H9 (cell line): ENCODE data around the gene TMEM33. TPM values are rescaled to one million over a fixed set of nuclear protein-coding genes. Genes with fewer than 3 reads are reported as not detected.

ENCODE experiments used
- DNase-seq: peaks from one replicate; pipeline ENCODE4 v3.0.0-alpha.2; 2017
- H2AFZ ChIP-seq: one replicate; pipeline ENCODE4 v1.6.1; 2013; ENCODE audit warnings: mild to moderate bottlenecking, low read length, control low read depth, moderate library complexity
- H2AK5ac ChIP-seq: 2 replicates; pipeline ENCODE4 v1.6.1; 2013; ENCODE audit warnings: low read length, control low read depth, mixed read lengths; ENCODE audit not compliant: insufficient read length
- H2BK120ac ChIP-seq: one replicate; pipeline ENCODE4 v1.6.1; 2013; ENCODE audit warnings: low read depth, mild to moderate bottlenecking, low read length, control low read depth, inconsistent platforms; ENCODE audit not compliant: poor library complexity, severe bottlenecking
- H2BK12ac ChIP-seq: 2 replicates; pipeline ENCODE4 v1.6.1; 2013; ENCODE audit warnings: low read length, control low read depth, mixed read lengths, low read depth; ENCODE audit not compliant: insufficient read length
- H2BK15ac ChIP-seq: 2 replicates; pipeline ENCODE4 v1.6.1; 2013; ENCODE audit warnings: low read depth, low read length, control low read depth
- H2BK20ac ChIP-seq: one replicate; pipeline ENCODE4 v1.6.1; 2013; ENCODE audit warnings: low read depth, mild to moderate bottlenecking, low read length, control low read depth, inconsistent platforms; ENCODE audit not compliant: poor library complexity, severe bottlenecking
- H2BK5ac ChIP-seq: 2 replicates; pipeline ENCODE4 v1.6.1; 2013; ENCODE audit warnings: low read length, control low read depth, mixed read lengths; ENCODE audit not compliant: insufficient read length
- H3K14ac ChIP-seq: 2 replicates; pipeline ENCODE4 v1.6.1; 2013; ENCODE audit warnings: low read length, control low read depth; ENCODE audit not compliant: insufficient read depth
- H3K18ac ChIP-seq: 2 replicates; pipeline ENCODE4 v1.6.1; 2013; ENCODE audit warnings: low read depth, mild to moderate bottlenecking, mixed read lengths, low read length, control low read depth; ENCODE audit not compliant: insufficient read length
- H3K23ac ChIP-seq: 2 replicates; pipeline ENCODE4 v1.6.1; 2013; ENCODE audit warnings: low read length, control low read depth, mixed read lengths, low read depth; ENCODE audit not compliant: insufficient read length
- H3K23me2 ChIP-seq: 2 replicates; pipeline ENCODE4 v1.6.1; 2013; ENCODE audit warnings: low read depth, mild to moderate bottlenecking, mixed read lengths, low read length, control low read depth; ENCODE audit not compliant: insufficient read length, poor library complexity, severe bottlenecking
- H3K27ac ChIP-seq: 2 replicates; pipeline ENCODE4 v1.5.1; 2013; ENCODE audit warnings: low read length, control low read depth, mixed read lengths, low read depth; ENCODE audit not compliant: insufficient read length
- H3K27me3 ChIP-seq: 2 replicates; pipeline ENCODE4 v1.6.1; 2013; ENCODE audit warnings: low read length, control low read depth, inconsistent platforms; ENCODE audit not compliant: insufficient read depth
- H3K4ac ChIP-seq: 2 replicates; pipeline ENCODE4 v1.6.1; 2013; ENCODE audit warnings: low read depth, mild to moderate bottlenecking, control low read depth, inconsistent platforms, low read length, moderate library complexity
- H3K4me1 ChIP-seq: 2 replicates; pipeline ENCODE4 v1.6.1; 2013; ENCODE audit warnings: low read length, control low read depth, inconsistent platforms; ENCODE audit not compliant: insufficient read depth
- H3K4me2 ChIP-seq: 2 replicates; pipeline ENCODE4 v1.6.1; 2013; ENCODE audit warnings: low read length, control low read depth, mixed read lengths; ENCODE audit not compliant: insufficient read length, insufficient read depth
- H3K56ac ChIP-seq: 2 replicates; pipeline ENCODE4 v1.6.1; 2013; ENCODE audit warnings: low read depth, mild to moderate bottlenecking, mixed read lengths, low read length, control low read depth; ENCODE audit not compliant: insufficient read length
- H3K79me1 ChIP-seq: 2 replicates; pipeline ENCODE4 v1.6.1; 2013; ENCODE audit warnings: low read depth, mild to moderate bottlenecking, moderate library complexity, low read length, control low read depth, inconsistent platforms; ENCODE audit not compliant: insufficient read depth, poor library complexity, severe bottlenecking
- H3K79me2 ChIP-seq: 2 replicates; pipeline ENCODE4 v1.6.1; 2013; ENCODE audit warnings: low read length, control low read depth, inconsistent platforms; ENCODE audit not compliant: insufficient read depth
- H3K9ac ChIP-seq: 2 replicates; pipeline ENCODE4 v1.6.1; 2013; ENCODE audit warnings: low read length, control low read depth, mixed read lengths; ENCODE audit not compliant: insufficient read length; ENCODE audit errors: extremely low read depth
- H3K9me3 ChIP-seq: one replicate; pipeline ENCODE4 v1.6.1; 2013; ENCODE audit warnings: low read depth, low read length, inconsistent platforms; ENCODE audit not compliant: control insufficient read depth
- H3T11ph ChIP-seq: one replicate; pipeline ENCODE4 v1.6.1; 2013; ENCODE audit warnings: mild to moderate bottlenecking, low read length, control low read depth, inconsistent platforms
- H4K20me1 ChIP-seq: one replicate; pipeline ENCODE4 v1.6.1; 2013; ENCODE audit not compliant: control insufficient read depth, insufficient read length, insufficient read depth
- H4K5ac ChIP-seq: 2 replicates; pipeline ENCODE4 v1.6.1; 2013; ENCODE audit warnings: low read depth, mild to moderate bottlenecking, mixed read lengths, low read length, control low read depth; ENCODE audit not compliant: insufficient read length
- H4K8ac ChIP-seq: replicated peaks from 2 replicates; pipeline ENCODE4 v1.6.1; 2013; ENCODE audit warnings: low read length, control low read depth, mixed read lengths, low read depth; ENCODE audit not compliant: insufficient read length
- H4K91ac ChIP-seq: 2 replicates; pipeline ENCODE4 v1.6.1; 2013; ENCODE audit warnings: low read depth, mild to moderate bottlenecking, moderate library complexity, mixed read lengths, low read length, control low read depth; ENCODE audit not compliant: insufficient read length
- H3K27ac Mint-ChIP-seq, 3 experiments: 2 replicates in 2 of 3; 3 replicates in 1 of 3; pipeline ENCODE4 v1.8.0; 2020 to 2021; ENCODE audit warnings: mixed read lengths in 3 of 3, mild to moderate bottlenecking in 1 of 3, moderate library complexity in 1 of 3
- H3K27me3 Mint-ChIP-seq: 2 replicates; pipeline ENCODE4 v1.8.0; 2021; ENCODE audit warnings: low read depth, mild to moderate bottlenecking, moderate library complexity, mixed read lengths
- H3K36me3 Mint-ChIP-seq, 3 experiments: 2 replicates in 2 of 3; 3 replicates in 1 of 3; pipeline ENCODE4 v1.8.0; 2020 to 2021; ENCODE audit warnings: low read depth in 3 of 3, mixed read lengths in 3 of 3; ENCODE audit not compliant: insufficient read depth in 1 of 3
- H3K4me1 Mint-ChIP-seq, 2 experiments: 2 replicates each; pipeline ENCODE4 v1.8.0; 2020; ENCODE audit warnings: mixed read lengths in 2 of 2
- H3K4me3 Mint-ChIP-seq, 2 experiments: 2 replicates in 1 of 2; 3 replicates in 1 of 2; pipeline ENCODE4 v1.8.0; 2020 to 2021; ENCODE audit warnings: mild to moderate bottlenecking in 2 of 2, mixed read lengths in 2 of 2, moderate library complexity in 1 of 2
- H3K9me3 Mint-ChIP-seq, 2 experiments: 2 replicates in 1 of 2; 3 replicates in 1 of 2; pipeline ENCODE4 v1.8.0; 2020; ENCODE audit warnings: mild to moderate bottlenecking in 2 of 2, mixed read lengths in 2 of 2, moderate library complexity in 1 of 2
- WGBS: extraction: QIAGEN DNeasy Blood & Tissue Kit; methylation state at CpG from one replicate; pipeline ENCODE4 v1.1.7; 2013; ENCODE audit warnings: missing lambda C conversion rate, low lambda C conversion rate, mixed read lengths; ENCODE audit not compliant: insufficient read length; ENCODE audit errors: extremely low coverage; 5-methylcytosine and 5-hydroxymethylcytosine counted together
- long read RNA-seq: library from polyadenylated mRNA; unstranded; transcript quantifications from one replicate; pipeline ENCODE4 v2.0.0, GENCODE V29; 2020
- total RNA-seq: library from RNA; stranded (reverse); gene quantifications from 2 replicates; pipeline ENCODE4 v1.2.1, GENCODE V29; 2021
- TF ChIP-seq, protein P1 (sequence below): fragments of 200-600 bp; sonication (generic); conservative IDR thresholded peaks from 3 replicates; pipeline ENCODE4 v1.8.0; 2021; ENCODE audit warnings: antibody characterized with exemption, mild to moderate bottlenecking

TMEM33 gene, protein sequence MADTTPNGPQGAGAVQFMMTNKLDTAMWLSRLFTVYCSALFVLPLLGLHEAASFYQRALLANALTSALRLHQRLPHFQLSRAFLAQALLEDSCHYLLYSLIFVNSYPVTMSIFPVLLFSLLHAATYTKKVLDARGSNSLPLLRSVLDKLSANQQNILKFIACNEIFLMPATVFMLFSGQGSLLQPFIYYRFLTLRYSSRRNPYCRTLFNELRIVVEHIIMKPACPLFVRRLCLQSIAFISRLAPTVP
- total RNA-seq = 74.2 and 76.7 TPM in 2 replicates
- long read RNA-seq, full-length matches to known transcripts = 82 of 89 reads
- long read RNA-seq, partial matches to known transcripts = 1 of 89 reads
- long read RNA-seq, other reads (novel, unspliced or antisense) = 6 of 89 reads

DNA sequence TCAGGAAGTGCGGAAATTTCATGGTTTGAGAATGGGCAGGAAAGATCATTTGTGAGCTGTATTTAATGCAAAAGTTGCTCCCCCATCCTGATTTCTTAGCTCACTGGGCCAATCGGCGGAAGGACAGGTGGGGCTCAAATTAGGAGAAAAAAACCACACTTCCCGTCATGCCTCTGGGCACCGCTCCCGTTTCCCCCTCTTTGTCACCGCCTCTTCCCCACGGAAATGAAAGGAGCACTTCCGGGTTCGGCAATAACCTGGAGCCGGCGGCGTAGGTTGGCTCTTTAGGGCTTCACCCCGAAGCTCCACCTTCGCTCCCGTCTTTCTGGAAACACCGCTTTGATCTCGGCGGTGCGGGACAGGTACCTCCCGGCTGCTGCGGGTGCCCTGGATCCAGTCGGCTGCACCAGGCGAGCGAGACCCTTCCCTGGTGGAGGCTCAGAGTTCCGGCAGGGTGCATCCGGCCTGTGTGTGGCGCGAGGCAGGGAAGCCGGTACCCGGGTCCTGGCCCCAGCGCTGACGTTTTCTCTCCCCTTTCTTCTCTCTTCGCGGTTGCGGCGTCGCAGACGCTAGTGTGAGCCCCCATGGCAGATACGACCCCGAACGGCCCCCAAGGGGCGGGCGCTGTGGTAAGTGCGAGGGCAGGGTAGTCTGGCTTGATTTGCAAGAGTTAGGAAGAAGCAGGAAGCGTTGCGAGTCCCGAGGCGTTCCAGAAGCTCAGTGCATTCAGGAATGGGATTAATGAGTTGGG, at the start of gene TMEM33:
TSS of gene TMEM33 (plus strand) at position 529 of the 751 bp plus-strand sequence. CDS start at position 585, 56 bp downstream.
- Histone ChIP-seq H3K56ac (no peak within 1 kb of the TSS), H3K9me3 (no peaks in the 10 kb centered on the region), H4K20me1 (no peaks in the 10 kb centered on the region), H3K14ac (peak within 1 kb of the TSS; percentile 76), H2BK15ac (no peak within 1 kb of the TSS), H3K79me1 (no peaks in the 10 kb centered on the region), H4K5ac (no peak within 1 kb of the TSS), H3K23ac (no peak within 1 kb of the TSS), H3K4me1 (no peaks in the 10 kb centered on the region; the same call in 1 of the 2 replicates), H2BK12ac (no peak within 1 kb of the TSS), H2AFZ (peak within 1 kb of the TSS; percentile 34), H2BK5ac (no peak within 1 kb of the TSS), H3K9ac (peak within 1 kb of the TSS; percentile 83), H2AK5ac (no peak within 1 kb of the TSS), H3K27ac (peak within 1 kb of the TSS; percentile 31), H3K4me2 (peak within 1 kb of the TSS; percentile 96), H4K91ac (no peak within 1 kb of the TSS), H3K27me3 (no peaks in the 10 kb centered on the region), H3K4ac (no peak within 1 kb of the TSS), H4K8ac (no peak within 1 kb of the TSS), H2BK120ac (no peak within 1 kb of the TSS), H3K79me2 (peaks cover 9% of the 10 kb centered on the region; the same call in 1 of the 2 replicates), H3K23me2 (peaks cover 5% of the 10 kb centered on the region), H3T11ph (no peak within 1 kb of the TSS), H2BK20ac (no peak within 1 kb of the TSS), H3K18ac (peak within 1 kb of the TSS; percentile 70)
- Mint-ChIP-seq H3K9me3 (no peaks in the 10 kb centered on the region), H3K36me3 (peaks cover 9 to 35% (median 20%) of the 10 kb centered on the region in 3 experiments), H3K4me3 (peak within 1 kb of the TSS; percentile 97 to 100), H3K27me3 (peaks cover 15% of the 10 kb centered on the region), H3K27ac (peak within 1 kb of the TSS; percentile 97 to 99 (median 98)), H3K4me1 (peaks cover 28 to 30% of the 10 kb centered on the region in 2 experiments)
- DNase-seq = peak; percentile 92
- WGBS = no CpG with 5 or more reads among the region's 49 CpGs
- TF ChIP-seq, protein P1, sequence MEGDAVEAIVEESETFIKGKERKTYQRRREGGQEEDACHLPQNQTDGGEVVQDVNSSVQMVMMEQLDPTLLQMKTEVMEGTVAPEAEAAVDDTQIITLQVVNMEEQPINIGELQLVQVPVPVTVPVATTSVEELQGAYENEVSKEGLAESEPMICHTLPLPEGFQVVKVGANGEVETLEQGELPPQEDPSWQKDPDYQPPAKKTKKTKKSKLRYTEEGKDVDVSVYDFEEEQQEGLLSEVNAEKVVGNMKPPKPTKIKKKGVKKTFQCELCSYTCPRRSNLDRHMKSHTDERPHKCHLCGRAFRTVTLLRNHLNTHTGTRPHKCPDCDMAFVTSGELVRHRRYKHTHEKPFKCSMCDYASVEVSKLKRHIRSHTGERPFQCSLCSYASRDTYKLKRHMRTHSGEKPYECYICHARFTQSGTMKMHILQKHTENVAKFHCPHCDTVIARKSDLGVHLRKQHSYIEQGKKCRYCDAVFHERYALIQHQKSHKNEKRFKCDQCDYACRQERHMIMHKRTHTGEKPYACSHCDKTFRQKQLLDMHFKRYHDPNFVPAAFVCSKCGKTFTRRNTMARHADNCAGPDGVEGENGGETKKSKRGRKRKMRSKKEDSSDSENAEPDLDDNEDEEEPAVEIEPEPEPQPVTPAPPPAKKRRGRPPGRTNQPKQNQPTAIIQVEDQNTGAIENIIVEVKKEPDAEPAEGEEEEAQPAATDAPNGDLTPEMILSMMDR = peak; percentile 21; the same call in 1 of the 3 replicates
